HEK293 (cell line): ENCODE results near the gene FOXN3.

ENCODE experiments used
- BCL11A ChIP-seq: fragments of 450-650 bp; formaldehyde crosslinking; IDR thresholded peaks from 2 replicates; pipeline ENCODE4 v1.5.1; 2016; ENCODE audit warnings: low read depth, missing biosample characterization, missing genetic modification characterization
- BCL11B ChIP-seq: fragments of 450-650 bp; formaldehyde crosslinking; IDR thresholded peaks from 2 replicates; pipeline ENCODE4 v1.5.1; 2016; ENCODE audit warnings: low read depth, missing biosample characterization, missing genetic modification characterization
- GLIS1 ChIP-seq: fragments of 450-650 bp; formaldehyde crosslinking; IDR thresholded peaks from 2 replicates; pipeline ENCODE4 v1.5.1; 2016; ENCODE audit warnings: missing biosample characterization, missing genetic modification characterization
- REPIN1 ChIP-seq: fragments of 450-650 bp; formaldehyde crosslinking; IDR thresholded peaks from 2 replicates; pipeline ENCODE4 v1.5.1; 2017; ENCODE audit warnings: missing biosample characterization, missing genetic modification characterization, low read depth
- REST ChIP-seq: fragments of 450-650 bp; formaldehyde crosslinking; IDR thresholded peaks from 2 replicates; pipeline ENCODE4 v1.5.1; 2016; ENCODE audit warnings: missing biosample characterization, missing genetic modification characterization
- SALL2 ChIP-seq: fragments of 450-650 bp; formaldehyde crosslinking; IDR thresholded peaks from 2 replicates; pipeline ENCODE4 v1.5.0; 2017; ENCODE audit warnings: missing biosample characterization, mild to moderate bottlenecking, missing genetic modification characterization, borderline replicate concordance
- ZBTB48 ChIP-seq: fragments of 450-650 bp; formaldehyde crosslinking; IDR thresholded peaks from 2 replicates; pipeline ENCODE4 v1.5.1; 2016; ENCODE audit warnings: missing biosample characterization, missing genetic modification characterization
- ZBTB7A ChIP-seq: fragments of 450-650 bp; formaldehyde crosslinking; IDR thresholded peaks from 2 replicates; pipeline ENCODE4 v1.5.1; 2016; ENCODE audit warnings: low read depth, missing biosample characterization, missing genetic modification characterization
- ZEB2 ChIP-seq: fragments of 450-650 bp; formaldehyde crosslinking; IDR thresholded peaks from 2 replicates; pipeline ENCODE4 v1.5.1; 2016; ENCODE audit warnings: missing biosample characterization, missing genetic modification characterization
- ZFHX2 ChIP-seq: fragments of 450-650 bp; formaldehyde crosslinking; conservative IDR thresholded peaks from 2 replicates; pipeline ENCODE4 v1.5.1; 2016; ENCODE audit warnings: missing biosample characterization, missing genetic modification characterization
- ZNF155 ChIP-seq: fragments of 450-650 bp; formaldehyde crosslinking; IDR thresholded peaks from 2 replicates; pipeline ENCODE4 v1.5.1; 2016; ENCODE audit warnings: missing biosample characterization, missing genetic modification characterization
- ZNF157 ChIP-seq: fragments of 450-650 bp; formaldehyde crosslinking; IDR thresholded peaks from 2 replicates; pipeline ENCODE4 v1.5.1; 2016; ENCODE audit warnings: missing biosample characterization, missing genetic modification characterization
- ZNF184 ChIP-seq: fragments of 450-650 bp; IDR thresholded peaks from 2 replicates; pipeline ENCODE4 v1.5.1; 2018; ENCODE audit warnings: missing biosample characterization, mild to moderate bottlenecking, missing genetic modification characterization
- ZNF2 ChIP-seq: fragments of 450-650 bp; formaldehyde crosslinking; IDR thresholded peaks from 2 replicates; pipeline ENCODE4 v1.5.1; 2016; ENCODE audit warnings: missing biosample characterization, missing genetic modification characterization
- ZNF202 ChIP-seq: fragments of 450-650 bp; formaldehyde crosslinking; IDR thresholded peaks from 2 replicates; pipeline ENCODE4 v1.5.1; 2016; ENCODE audit warnings: missing biosample characterization, missing genetic modification characterization, borderline replicate concordance
- ZNF223 ChIP-seq: fragments of 450-650 bp; formaldehyde crosslinking; IDR thresholded peaks from 2 replicates; pipeline ENCODE4 v1.5.1; 2016; ENCODE audit warnings: missing biosample characterization, missing genetic modification characterization
- ZNF266 ChIP-seq: fragments of 450-650 bp; formaldehyde crosslinking; IDR thresholded peaks from 2 replicates; pipeline ENCODE4 v1.5.1; 2016; ENCODE audit warnings: missing biosample characterization, missing genetic modification characterization, low read depth
- ZNF555 ChIP-seq: fragments of 450-650 bp; formaldehyde crosslinking; conservative IDR thresholded peaks from 2 replicates; pipeline ENCODE4 v1.5.1; 2017; ENCODE audit warnings: missing biosample characterization, mild to moderate bottlenecking, missing genetic modification characterization, inconsistent platforms
- ZNF629 ChIP-seq: fragments of 450-650 bp; formaldehyde crosslinking; IDR thresholded peaks from 2 replicates; pipeline ENCODE4 v1.5.1; 2017; ENCODE audit warnings: missing biosample characterization, missing genetic modification characterization
- ZNF658 ChIP-seq: fragments of 450-650 bp; formaldehyde crosslinking; IDR thresholded peaks from 2 replicates; pipeline ENCODE4; 2016; ENCODE audit warnings: missing biosample characterization, missing genetic modification characterization
- ZNF837 ChIP-seq: fragments of 450-650 bp; formaldehyde crosslinking; IDR thresholded peaks from 2 replicates; pipeline ENCODE4 v1.5.1; 2016; ENCODE audit warnings: missing biosample characterization, missing genetic modification characterization
- TF ChIP-seq, protein P1 (sequence below): fragments of 450-650 bp; formaldehyde crosslinking; IDR thresholded peaks from 2 replicates; pipeline ENCODE4 v1.5.1; 2016; ENCODE audit warnings: missing biosample characterization, missing genetic modification characterization
- TF ChIP-seq, protein P2 (sequence below): fragments of 450-650 bp; formaldehyde crosslinking; IDR thresholded peaks from 2 replicates; pipeline ENCODE4 v1.5.1; 2016; ENCODE audit warnings: missing biosample characterization, missing genetic modification characterization
- TF ChIP-seq, protein P3 (sequence below): fragments of 450-650 bp; formaldehyde crosslinking; IDR thresholded peaks from 2 replicates; pipeline ENCODE4 v1.5.1; 2016; ENCODE audit warnings: missing biosample characterization, missing genetic modification characterization

Gene FOXN3

DNA sequence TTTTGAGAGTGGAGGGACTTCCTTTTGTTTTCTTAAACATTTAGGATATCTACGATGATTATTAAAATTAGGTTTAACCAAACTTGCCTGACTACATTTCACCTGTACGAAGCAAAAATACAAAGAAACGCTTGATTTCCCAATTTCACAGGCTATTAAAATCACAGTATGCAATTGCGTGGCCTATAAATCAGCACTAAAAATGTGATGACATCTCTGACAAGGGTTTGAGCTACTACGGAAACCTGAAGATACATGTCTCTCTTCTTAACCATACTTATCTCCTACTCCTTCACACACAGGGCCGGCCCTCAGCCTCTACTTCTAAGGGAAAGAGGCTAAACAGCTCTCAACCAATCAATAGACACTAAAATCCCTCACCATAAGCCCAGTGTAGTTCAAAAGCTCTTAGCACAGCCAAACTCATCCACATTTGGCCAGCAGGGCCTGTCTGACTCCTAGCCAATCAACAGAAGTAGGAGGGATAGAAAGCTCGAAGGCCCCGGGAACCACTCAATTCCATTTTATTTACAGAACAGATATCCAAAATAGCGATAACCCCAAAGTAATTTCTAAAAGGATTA lies 137.3 kb downstream of the FOXN3 start (continued):
- TF ChIP-seq, protein P1, sequence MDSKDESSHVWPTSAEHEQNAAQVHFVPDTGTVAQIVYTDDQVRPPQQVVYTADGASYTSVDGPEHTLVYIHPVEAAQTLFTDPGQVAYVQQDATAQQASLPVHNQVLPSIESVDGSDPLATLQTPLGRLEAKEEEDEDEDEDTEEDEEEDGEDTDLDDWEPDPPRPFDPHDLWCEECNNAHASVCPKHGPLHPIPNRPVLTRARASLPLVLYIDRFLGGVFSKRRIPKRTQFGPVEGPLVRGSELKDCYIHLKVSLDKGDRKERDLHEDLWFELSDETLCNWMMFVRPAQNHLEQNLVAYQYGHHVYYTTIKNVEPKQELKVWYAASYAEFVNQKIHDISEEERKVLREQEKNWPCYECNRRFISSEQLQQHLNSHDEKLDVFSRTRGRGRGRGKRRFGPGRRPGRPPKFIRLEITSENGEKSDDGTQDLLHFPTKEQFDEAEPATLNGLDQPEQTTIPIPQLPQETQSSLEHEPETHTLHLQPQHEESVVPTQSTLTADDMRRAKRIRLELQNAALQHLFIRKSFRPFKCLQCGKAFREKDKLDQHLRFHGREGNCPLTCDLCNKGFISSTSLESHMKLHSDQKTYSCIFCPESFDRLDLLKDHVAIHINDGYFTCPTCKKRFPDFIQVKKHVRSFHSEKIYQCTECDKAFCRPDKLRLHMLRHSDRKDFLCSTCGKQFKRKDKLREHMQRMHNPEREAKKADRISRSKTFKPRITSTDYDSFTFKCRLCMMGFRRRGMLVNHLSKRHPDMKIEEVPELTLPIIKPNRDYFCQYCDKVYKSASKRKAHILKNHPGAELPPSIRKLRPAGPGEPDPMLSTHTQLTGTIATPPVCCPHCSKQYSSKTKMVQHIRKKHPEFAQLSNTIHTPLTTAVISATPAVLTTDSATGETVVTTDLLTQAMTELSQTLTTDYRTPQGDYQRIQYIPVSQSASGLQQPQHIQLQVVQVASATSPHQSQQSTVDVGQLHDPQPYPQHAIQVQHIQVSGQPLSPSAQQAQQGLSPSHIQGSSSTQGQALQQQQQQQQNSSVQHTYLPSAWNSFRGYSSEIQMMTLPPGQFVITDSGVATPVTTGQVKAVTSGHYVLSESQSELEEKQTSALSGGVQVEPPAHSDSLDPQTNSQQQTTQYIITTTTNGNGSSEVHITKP = no peak
- TF ChIP-seq ZEB2 (tag by site-specific recombination) (peak; percentile 90), ZNF184 (0 out of 2 replicates have a peak, but pooled peaks have one; percentile 42), ZBTB7A (no peak), ZNF629 (tag by site-specific recombination) (peak; percentile 79), BCL11B (tag by site-specific recombination) (peak; percentile 72; the same call in 1 of the 2 replicates), ZBTB48 (tag by site-specific recombination) (no peak; the same call in 1 of the 2 replicates), ZNF223 (tag by site-specific recombination) (no peak), SALL2 (tag by site-specific recombination) (no peak), ZFHX2 (tag by site-specific recombination) (no peak), REST (no peak), ZNF2 (tag by site-specific recombination) (peak; percentile 49; the same call in 1 of the 2 replicates), ZNF155 (tag by site-specific recombination) (no peak), ZNF555 (tag by site-specific recombination) (no peak), ZNF658 (tag by site-specific recombination) (no peak), BCL11A (tag by site-specific recombination) (0 out of 2 replicates have a peak, but pooled peaks have one; percentile 49), ZNF266 (tag by site-specific recombination) (no peak), REPIN1 (no peak), ZNF837 (tag by site-specific recombination) (no peak), ZNF202 (no peak), GLIS1 (tag by site-specific recombination) (no peak), ZNF157 (tag by site-specific recombination) (no peak)
- TF ChIP-seq, protein P2, sequence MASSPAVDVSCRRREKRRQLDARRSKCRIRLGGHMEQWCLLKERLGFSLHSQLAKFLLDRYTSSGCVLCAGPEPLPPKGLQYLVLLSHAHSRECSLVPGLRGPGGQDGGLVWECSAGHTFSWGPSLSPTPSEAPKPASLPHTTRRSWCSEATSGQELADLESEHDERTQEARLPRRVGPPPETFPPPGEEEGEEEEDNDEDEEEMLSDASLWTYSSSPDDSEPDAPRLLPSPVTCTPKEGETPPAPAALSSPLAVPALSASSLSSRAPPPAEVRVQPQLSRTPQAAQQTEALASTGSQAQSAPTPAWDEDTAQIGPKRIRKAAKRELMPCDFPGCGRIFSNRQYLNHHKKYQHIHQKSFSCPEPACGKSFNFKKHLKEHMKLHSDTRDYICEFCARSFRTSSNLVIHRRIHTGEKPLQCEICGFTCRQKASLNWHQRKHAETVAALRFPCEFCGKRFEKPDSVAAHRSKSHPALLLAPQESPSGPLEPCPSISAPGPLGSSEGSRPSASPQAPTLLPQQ (tag by site-specific recombination) = no peak
- TF ChIP-seq, protein P3, sequence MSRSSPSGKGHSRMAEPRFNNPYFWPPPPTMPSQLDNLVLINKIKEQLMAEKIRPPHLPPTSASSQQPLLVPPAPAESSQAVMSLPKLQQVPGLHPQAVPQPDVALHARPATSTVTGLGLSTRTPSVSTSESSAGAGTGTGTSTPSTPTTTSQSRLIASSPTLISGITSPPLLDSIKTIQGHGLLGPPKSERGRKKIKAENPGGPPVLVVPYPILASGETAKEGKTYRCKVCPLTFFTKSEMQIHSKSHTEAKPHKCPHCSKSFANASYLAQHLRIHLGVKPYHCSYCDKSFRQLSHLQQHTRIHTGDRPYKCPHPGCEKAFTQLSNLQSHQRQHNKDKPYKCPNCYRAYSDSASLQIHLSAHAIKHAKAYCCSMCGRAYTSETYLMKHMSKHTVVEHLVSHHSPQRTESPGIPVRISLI (tag by site-specific recombination) = peak; percentile 56; the same call in 1 of the 2 replicates
